Activated CD4-positive, CD25-positive, alpha-beta regulatory T cell treated with anti-CD3 and anti-CD28 coated beads, Interleukin-2, amount 50 U/mL, for 72 hours (primary cell): Measurements from ENCODE around the gene KAZN.

Source experiments
- DNase-seq: peaks from one replicate; pipeline ENCODE4 v3.0.0; 2021

KAZN gene

DNA sequence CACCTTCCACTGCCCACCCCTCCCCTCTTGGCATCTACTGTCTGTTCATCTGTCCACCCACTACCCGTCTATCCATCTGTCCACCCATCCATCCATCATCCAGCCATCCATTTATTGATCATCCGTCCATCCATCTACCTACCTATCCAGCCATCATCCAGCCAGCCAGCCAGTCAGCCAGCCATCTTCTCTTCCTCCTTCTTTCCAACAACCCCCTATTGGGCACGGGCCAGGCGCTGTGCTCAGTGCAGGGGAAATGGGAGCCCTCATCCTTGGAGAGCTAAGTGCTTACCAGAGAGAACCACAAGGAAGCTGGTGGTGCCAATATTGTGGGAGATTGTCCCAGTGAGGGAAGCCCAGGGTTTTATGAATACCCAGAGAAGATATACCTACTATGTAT lies 503.3 kb downstream of the KAZN start:
- no peak for DNase-seq

DNA sequence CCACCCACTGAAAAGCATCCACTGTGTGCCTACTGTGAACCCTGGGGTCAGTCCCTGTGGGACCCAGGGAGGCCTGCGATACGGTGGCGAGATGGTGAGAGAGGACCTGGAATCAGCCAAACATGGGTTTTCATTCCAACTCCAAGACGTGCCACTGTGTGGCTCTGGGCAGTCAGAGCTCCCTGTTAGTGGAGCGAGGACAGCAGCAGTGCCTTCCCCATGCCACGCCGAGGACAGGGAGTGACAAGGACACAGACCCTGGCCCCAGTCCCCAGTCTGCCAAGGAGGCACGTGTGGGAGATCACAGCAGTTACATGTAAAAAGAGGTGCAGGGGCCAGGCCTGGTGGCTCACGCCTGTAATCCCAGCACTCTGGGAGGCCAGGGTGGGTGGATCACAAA lies 504.2 kb downstream of the KAZN start:
- no peak for DNase-seq

DNA sequence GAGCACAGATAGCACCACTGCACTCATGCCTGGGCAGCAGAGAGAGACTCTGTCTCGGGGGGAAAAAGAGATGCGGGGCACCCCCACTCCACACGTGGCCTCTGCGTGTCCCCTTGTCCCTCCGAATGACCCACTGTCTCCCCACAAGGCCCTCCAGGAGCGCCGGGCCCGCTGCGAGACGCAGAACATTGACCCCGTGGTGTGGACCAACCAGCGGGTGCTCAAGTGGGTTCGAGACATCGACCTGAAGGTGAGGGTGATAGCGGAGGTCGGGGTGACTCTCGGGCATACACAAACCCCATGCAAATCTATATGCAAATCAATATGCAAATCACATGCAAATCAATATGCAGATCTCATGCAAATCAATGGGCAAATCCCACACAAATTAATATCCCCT lies 504.7 kb downstream of the KAZN start:
- no peak for DNase-seq

DNA sequence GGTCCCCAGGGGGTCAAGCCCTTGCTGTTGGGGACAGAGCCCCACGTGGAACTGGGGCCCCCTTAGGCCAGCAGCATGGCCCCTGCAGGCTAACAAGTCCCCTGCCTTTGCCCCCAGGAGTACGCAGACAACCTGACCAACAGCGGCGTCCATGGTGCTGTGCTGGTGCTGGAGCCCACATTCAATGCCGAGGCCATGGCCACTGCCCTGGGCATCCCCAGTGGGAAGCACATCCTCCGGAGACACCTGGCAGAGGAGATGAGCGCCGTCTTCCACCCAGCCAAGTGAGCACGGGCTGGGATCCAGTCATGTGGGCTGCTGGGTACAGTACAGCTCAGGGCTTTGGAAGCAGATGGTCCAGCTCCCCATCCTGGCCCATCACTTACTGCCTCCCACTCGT lies 505.4 kb downstream of the KAZN start:
- DNase-seq = no peak

DNA sequence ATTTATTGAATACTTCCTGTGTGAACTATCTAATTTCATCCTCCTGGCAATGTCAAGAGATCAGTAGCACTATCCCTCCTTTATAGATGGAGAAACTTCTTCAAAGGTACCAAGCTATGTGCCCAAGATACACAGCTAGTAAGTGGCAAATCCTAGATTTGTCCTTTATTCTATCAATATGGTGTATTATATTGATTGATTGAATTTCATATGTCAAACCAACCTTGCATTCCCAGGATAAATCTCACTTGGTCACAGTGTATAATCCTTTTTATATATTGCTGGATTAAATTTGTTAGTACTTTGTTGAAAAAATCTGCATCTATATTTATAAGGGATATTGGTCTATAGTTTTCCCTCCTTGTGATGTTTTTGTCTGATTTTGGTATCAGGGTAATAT lies 506.3 kb downstream of the KAZN start:
- no peak for DNase-seq

DNA sequence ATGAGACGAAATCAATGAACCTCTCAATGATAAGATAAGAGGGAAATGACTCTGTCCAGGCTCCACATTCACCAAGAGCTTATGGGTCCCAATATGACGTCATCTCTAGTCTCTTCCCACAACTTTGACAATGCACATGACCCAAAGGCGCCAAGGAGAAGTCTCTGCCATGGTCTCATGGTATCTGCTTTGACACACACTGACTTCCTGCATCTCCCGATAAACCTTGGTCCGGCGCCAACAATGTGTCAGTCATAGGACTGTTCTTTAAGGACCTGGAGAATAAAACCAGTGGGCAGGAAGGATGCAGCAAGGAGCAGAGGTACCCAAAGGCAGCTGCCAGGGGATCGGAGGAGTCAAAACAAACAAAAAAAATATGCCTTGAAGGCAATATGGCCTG lies 508.1 kb downstream of the KAZN start:
- no peak for DNase-seq

DNA sequence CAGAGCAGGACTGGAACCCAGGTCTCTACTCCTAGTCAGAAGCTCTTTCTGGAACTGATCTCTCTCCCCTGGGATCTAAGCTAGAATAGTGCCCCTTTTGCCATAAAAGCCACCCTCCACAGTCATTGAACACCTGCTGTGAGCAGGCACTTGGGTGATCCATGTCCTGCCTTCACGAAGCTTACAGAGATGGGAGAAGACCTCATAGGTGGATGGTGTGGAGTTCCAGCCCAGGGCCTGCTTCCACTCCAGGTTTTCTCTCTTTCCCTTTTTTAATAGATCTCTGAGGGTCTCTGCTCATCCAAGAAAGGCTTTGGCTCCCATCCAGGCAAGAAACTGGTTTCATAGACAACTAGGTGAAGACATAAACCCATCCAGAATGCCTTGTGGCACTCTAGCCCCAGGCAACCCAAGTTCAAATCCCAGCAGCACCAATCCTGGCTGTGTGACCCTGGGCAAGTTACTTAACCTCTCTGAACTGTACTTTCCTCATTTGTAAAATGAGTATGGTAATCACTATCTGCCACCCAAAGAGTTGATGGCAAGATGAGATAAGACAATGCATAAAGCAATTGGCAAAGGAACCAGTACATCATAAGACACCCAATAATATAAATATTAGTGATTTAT lies 508.7 kb downstream of the KAZN start:
- DNase-seq = no peak

DNA sequence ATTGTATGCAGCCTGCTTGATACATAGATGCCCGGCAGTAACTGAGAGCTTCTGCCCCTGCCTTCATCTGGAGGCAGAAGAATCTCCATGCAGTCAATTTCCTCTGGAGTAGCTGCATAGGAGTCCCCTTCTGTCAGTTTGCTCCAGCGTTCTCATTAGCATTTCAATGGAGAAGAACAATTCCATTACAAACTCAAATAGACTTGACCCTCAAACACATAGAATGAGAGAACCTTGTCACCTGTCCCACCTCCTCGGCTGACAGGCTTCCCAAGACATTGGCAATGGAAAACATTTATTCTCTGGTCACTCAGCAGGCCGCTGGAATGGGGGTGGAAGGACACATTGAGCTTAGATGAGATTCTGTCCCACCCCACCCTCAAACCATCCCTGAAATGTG lies 509.4 kb downstream of the KAZN start:
- DNase-seq = no peak

DNA sequence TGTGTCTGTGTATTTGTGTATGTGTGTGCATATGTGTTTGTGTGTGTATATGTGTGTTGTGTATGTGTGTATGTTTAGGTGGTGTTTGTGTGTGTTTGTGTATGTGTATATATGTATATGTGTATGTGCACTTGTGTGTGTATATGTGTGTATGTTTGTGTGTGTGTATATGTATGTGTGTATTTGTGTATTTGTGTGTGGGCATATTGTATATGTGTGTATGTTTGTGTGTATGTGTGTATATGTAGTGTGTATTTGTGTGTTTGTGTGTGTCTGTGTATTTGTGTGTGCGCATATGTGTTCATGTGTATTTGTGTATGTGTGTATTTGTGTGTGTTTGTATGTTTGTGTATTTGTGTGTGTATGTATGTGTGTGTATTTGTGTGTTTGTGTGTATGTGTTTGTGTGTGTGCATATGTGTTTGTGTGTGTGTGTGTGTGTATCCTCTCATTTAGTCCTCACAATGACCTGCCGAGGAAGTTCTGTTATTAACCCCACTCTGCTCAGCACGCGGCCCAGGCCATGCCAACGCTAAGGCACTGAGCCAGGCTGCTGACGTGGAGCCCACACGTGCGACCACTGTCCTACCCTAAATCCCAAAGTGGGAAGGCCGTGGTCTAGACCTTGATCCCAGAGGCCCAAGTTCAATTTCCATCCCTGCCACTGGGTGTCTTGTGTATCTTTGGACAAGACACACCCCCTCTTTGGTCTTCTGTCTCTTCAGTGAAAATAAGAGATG lies 511.8 kb downstream of the KAZN start:
- no peak for DNase-seq

DNA sequence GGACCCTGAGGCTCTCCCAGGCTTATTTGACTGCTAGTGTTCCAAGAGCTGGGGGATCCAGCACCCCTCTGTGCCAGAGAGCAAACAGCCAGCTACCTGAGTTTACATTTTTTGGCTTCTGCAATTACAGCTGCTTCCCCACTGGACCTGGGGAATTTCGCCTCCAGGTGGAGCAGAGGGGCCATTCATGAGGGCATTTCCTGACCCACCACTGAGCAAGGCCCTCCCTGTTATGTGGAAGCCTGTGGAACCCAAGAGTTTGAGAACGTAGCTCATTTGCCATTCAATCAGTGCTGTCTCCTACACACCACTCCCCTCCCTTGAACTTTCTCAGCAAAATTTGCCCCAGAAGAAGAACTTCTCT lies 512.4 kb downstream of the KAZN start:
- no peak for DNase-seq

DNA sequence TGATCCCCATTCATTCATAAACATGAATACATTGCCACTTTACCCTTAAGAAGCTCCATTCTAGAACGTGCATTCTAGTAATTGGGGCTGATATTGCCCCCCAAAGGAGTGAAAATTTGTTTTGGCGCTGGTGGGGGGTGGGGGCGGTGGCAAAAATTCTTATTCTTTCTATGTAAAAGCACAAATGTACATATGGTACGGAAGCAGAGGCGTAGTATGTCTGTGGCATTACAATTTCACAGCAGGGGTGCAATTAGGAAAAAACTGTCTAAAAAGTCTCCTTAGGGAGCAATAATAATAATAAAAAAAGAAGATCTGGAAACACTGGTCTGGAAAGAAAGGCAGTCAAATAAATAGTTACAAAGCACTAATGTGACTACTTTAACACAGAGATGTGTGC lies 514.7 kb downstream of the KAZN start:
- DNase-seq = no peak

DNA sequence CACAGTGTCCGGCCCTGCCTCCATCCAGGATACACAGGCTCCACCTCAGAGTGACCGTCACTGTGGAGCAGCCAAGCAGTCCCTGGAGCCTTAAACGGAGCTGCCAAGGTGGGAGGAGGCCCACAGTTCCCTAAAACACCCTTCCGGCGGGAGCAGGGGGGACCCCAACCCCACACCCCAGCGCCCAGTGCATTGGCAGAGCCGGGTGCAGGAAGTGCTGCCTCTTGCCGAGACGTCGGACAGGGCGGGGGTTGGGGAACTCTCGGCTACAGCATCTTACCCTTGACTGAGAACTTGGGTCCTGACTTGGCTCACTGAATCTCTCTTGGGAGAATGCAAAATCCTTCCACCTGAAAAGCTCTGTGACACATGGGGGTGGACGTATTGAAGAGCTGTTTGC lies 516.4 kb downstream of the KAZN start:
- no peak for DNase-seq

DNA sequence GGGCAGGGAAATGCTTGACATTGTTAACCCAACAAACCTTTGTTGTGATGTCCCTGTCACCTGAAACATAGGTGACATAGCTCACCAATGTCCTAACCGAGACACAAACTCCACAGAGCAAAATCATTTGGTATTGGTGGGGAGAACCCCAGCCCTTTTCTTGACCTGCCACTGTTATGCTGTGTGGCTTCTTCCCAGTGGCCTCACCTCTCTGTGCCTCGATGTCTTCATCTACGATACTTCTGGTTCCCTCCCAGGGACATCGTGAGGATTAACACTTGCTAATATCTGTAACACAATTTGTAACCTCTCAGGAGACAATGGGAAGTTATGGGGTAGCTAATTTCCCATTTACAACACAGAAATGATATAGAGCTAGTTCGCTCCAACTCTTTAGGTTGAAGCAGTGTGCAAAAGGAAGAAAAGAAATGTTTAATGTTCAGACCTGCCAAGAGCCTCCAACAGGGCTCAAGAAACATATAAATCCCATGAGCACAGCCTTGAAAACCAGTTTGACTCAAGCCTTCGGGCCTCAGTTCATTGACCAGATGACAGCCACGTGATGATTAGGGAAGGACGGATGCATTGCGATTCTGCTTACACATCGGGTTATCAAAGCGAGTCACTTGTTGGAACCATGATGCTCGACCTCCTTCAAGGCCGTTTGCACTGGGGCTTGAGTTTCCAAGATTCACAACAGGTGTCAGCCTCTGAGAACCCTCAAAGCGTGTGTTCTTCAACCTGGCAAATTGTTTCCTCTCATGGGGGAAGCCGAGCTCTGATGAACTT lies 517.3 kb downstream of the KAZN start:
- no peak for DNase-seq

DNA sequence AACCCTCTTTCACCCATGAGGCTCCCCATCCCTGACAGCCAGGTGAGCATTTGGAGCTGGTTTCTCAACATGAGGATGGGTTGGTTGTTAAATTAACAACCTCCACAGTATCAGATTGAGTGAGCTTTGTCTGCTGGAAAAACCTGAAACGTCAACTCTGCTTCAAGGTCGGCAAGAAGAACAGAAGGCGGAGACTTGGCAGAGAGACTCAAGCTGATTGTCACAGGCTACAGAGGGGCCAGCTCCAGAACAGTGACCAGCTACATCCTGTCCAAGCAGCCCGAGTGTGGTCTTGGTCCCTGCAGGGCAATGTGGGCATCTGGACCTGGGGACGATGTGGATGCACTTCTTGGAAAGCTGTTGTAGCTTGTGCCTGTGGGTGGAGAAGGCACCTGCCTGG lies 518.5 kb downstream of the KAZN start:
- DNase-seq = no peak

DNA sequence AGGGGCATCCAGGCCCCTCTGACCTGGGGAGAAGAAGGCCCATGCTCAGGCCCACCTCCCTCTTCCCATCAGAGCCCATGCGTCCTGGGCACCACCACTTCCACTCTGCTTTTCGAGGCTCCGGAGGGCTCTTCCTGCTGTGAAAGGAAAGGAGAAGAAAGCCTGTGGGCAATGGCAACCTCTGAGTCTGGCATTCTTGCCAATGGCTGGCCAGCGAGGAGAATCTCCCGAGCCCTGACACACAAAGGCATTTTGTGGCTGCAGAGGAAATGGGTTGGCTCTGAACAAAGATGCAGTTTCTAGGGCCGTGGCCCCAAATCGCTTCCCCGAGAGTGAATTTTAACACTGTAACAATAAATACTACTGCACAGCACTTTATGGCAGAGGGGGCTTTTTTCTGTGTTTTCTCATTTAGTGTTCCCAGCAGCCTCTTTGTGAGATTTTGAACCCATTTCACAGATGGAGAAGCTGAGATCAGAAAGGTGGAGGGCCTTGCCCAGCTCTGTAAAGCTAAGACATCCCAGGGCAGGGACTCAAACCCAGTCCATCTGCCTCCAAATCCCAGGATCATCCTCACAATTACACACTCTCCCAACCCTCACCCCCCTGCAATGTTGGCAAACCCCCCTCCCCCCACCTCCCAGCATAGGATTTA lies 519.3 kb downstream of the KAZN start:
- no peak for DNase-seq

DNA sequence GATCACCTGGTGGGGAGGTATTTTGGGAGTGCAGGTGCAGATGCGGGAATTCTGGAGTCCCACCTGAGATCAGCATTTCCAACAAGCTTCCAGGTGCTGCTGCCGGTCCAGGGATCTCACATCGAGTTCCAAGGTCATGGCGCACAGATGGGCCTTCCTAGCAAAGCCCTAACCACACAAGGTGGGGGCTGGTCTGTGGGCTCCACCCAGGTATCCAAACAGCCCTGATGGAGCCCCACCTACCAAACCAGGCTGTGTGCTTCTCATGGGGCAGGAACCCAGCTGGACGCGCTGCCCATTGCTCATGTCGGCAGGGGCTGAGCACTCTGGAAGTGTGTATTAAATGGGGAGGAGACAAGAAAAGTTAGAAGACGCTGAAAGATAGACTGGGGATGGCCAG lies 520.1 kb downstream of the KAZN start:
- DNase-seq = no peak

DNA sequence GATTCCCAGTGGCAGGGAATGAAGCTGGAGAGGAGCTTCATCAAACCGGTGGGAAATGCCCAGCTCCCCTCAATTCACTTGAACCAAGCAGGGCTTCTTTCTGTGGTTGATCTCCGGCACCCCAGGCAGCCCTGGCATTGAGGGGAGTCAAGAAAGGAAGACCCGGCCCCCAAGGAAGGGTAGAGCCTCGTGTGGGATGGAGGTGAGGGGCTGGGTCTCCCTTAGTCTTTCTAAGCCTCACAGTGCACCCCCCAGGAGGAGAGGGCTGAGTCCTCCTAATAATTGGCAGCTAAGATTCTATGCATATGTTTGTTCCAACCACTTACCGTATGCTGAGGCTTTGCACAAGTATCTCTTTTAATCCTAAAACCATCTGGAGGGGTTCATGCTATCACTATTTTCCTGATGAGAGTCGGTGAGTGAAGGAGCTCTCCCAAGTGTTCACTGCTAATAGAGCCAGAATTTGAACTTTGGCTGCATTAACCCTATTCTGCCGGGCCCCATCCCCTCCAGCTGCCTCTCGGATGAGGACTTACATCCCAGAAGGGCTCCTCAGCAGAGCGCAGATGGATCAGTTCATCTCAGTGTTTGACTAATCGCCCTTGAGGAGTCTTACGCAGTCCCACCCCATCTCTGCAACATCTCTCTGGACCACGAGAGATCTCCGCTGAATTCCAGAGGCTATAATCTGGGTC lies 521.9 kb downstream of the KAZN start:
- DNase-seq = no peak

DNA sequence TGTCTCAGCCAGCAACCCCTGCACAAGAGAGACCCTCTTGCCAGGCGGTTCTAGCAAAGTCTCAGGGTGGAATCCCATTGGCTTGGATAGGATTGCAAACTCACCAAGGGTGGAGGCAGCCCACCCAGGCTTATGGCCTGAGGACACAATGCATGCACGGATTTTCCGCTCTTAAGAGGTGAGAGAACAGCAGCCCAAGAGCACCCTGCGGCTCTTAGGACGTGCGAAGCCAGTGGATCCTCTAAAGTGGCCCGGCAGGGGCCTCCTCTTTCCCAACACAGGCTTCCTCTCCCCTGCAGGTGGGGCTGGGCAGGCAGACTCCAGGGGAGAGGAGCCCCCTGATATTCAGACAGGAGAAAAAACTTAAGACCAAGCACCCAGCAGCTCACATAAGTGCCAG lies 523.8 kb downstream of the KAZN start:
- no peak for DNase-seq

DNA sequence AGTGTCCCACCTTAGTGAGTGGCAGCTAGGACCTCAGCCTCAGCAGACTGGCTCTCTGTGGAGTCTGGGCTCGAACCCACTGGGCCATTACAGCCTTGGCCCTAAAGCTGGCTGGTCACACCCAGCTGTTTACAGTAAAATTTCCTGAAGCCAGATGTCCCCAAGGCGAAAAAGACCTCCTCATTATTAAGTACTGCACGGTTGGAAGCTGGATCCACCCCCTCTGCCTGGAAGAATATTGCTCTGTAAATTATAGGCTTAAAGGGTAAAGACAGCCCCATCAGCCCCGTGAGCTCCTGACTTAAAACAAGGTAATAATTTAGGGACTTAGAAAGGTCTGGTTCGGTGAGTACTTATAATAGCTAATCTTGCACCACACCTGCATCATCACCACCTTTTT lies 524.8 kb downstream of the KAZN start:
- DNase-seq = no peak

DNA sequence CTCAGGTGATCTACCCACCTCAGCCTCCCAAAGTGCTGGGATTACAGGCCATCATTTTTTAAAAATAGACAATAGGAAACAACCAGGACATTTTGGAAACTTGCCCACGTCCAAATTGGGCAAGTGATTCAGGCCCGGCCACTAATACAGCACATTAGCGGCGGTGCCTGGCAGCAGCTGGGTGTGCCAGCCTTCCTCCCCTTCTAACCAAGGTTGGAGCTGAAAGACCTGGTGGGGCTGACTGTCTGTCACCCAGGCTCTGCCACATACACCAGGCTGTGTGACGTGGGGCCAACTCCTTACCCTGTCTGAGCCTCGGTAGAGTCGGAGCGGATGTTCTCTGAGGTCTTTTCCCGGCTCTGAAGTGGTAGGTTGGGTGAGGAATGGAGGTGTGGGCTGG lies 525.4 kb downstream of the KAZN start:
- DNase-seq = no peak

DNA sequence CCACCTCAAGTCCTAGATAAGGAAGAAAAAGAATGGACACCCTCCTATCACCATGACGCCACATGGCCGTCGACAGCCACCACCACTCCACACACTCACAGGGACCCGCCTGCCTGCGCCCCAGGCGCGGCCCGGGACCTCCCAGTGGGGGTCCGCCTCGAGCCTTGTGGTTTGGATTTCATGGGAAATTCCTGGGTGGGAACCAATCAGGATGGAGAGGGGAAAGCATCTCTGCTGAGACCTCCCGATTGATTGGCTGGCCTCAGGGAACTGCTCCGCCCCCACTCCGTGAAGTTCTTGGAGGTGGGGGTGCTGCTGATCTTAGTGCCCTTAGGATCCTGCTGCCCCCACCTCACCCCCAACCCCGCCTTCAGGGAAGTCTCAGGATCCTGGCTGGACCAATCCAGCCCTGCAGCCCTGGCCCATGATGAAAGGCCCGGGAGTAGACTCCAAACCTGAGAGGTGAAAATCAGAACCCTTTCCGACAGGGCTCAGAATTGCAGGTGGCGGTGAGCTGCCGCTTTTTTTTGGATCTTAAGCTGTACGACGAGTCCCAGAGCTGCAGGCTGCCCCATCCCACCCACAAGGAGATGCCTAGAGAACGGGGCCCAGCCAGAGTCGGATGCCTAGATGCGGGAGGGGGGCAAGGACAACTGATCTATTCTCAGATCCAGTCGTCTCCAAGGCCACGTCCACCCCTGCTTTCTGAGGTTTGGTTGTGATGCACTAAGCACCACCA lies 526.0 kb downstream of the KAZN start:
- no peak for DNase-seq

DNA sequence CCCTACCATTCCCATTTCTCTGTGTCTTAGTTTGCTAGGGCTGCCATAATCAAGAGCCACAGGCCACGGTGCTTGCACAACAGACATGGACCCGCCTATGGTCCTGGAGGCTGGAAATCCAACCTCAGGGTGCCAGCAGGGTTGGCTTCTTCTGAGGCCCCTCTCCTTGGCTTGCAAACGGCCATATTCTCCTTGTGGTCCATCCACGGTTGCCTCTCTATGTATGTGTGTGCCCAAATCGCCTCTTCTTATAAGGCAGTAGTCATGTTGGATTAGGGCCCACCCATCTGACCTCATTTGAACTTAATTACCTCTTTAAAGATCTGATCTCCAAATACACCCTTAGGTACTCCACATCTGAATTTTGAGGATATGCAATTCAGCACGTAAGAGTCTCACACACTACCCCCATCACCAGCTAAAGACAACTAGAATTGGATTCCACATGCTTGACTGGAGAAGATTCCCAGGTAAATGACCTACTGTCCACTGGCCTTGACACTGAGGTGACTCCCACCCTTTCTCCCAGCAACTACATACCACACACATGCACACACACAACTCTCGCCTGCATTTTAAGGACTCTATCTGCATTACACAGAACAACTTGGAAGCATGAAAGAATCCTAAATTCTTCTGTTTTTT lies 526.7 kb downstream of the KAZN start:
- DNase-seq = no peak
